ENCODE results near the gene CDCA4. TPM values are rescaled to one million over a fixed set of nuclear protein-coding genes. Genes with fewer than 3 reads are reported as not detected.
"Not testable (repeated sequence)": the region's sequence is repeated elsewhere in the genome, so short reads cannot be mapped to it uniquely, and the experiment has no call there.

Gene CDCA4
- total and polyA plus RNA-seq, 4 experiments from 2014 or later: 17.1 to 20.9 (median 18.9) TPM

GRCh38 chr14:105043641-105044040 is 22.8 kb upstream of the CDCA4 start:
- H3K36me3 Mint-ChIP-seq: peaks cover 0 to 2% of the 10 kb centered on the region in 2 donors
- intact Hi-C loops (cut with micrococcal nuclease): no loop called here
- Histone ChIP-seq H3K27me3 (ENCODE audit: insufficient read depth, low read length) (no peaks in the 10 kb centered on the region), H3K36me3 (ENCODE audit: insufficient read depth, low read length) (no peaks in the 10 kb centered on the region), H3K27ac (ENCODE audit: low read depth, low read length) (no peak overlapping the region), H3K4me3 (ENCODE audit: low read length in 2 of 2) (no peak overlapping the region), H3K9me3 (ENCODE audit: control insufficient read depth in 1 of 2, low read length in 2 of 2) (no peaks in the 10 kb centered on the region), H3K4me1 (ENCODE audit: insufficient read depth, low read length) (peaks cover 9% of the 10 kb centered on the region)
- no peak overlapping the region for H3K4me3 Mint-ChIP-seq
- CTCF ChIA-PET (ENCODE audit: partially characterized antibody): interaction anchor here (0.8 to 9.2 kb wide), 17 partner anchors 10 to 299 kb away, joined by 3 to 162 read pairs (median 5); partner anchors contain the start of genes AHNAK2, CDCA4, CLBA1 and GPR132
- H3K27ac Mint-ChIP-seq: peak overlapping the region in 1 of 7 donors; percentile 44
- POLR2A ChIA-PET (ENCODE audit: partially characterized antibody): interaction anchor here (1.3 to 3.8 kb wide), 4 partner anchors 9 to 69 kb away, joined by 4 to 26 read pairs (median 16); partner anchors contain the start of genes CDCA4 and CLBA1
- H3K27me3 Mint-ChIP-seq: peaks cover 2 to 3% of the 10 kb centered on the region in 2 donors
- H3K9me3 Mint-ChIP-seq: no peaks in the 10 kb centered on the region
- DNase-seq: no peak
- H3K4me1 Mint-ChIP-seq: peaks cover 5 to 14% (median 10%) of the 10 kb centered on the region in 4 donors

GRCh38 chr14:105042813-105043212 is 21.9 kb upstream of the CDCA4 start:
- H3K27me3 Mint-ChIP-seq: peaks cover 2 to 3% of the 10 kb centered on the region in 2 donors
- intact Hi-C loops (cut with micrococcal nuclease): no loop called here
- H3K27me3 ChIP-seq (ENCODE audit: insufficient read depth, low read length): no peaks in the 10 kb centered on the region
- peaks cover 0 to 2% of the 10 kb centered on the region in 2 donors for H3K36me3 Mint-ChIP-seq
- no peak overlapping the region for H3K4me3 ChIP-seq (ENCODE audit: low read length in 2 of 2)
- POLR2A ChIA-PET (ENCODE audit: partially characterized antibody): interaction anchor here (1.3 to 3.8 kb wide), 2 partner anchors 9 to 58 kb away, joined by 4 to 26 read pairs; partner anchors contain the start of gene CLBA1
- DNase-seq: peak in 1 of 5 donors; percentile 21
- H3K4me1 Mint-ChIP-seq: peaks cover 5 to 14% (median 10%) of the 10 kb centered on the region in 4 donors
- H3K27ac Mint-ChIP-seq: no peak overlapping the region
- no peaks in the 10 kb centered on the region for H3K36me3 ChIP-seq (ENCODE audit: insufficient read depth, low read length)
- no peak overlapping the region for H3K27ac ChIP-seq (ENCODE audit: low read depth, low read length)
- H3K9me3 Mint-ChIP-seq: no peaks in the 10 kb centered on the region
- CTCF ChIA-PET (ENCODE audit: partially characterized antibody): interaction anchor here (0.9 to 9.2 kb wide), 6 partner anchors 11 to 299 kb away, joined by 3 to 162 read pairs (median 3); partner anchors contain the start of gene GPR132
- H3K4me3 Mint-ChIP-seq: no peak overlapping the region
- peaks cover 9% of the 10 kb centered on the region for H3K4me1 ChIP-seq (ENCODE audit: insufficient read depth, low read length)
- no peaks in the 10 kb centered on the region for H3K9me3 ChIP-seq (ENCODE audit: control insufficient read depth in 1 of 2, low read length in 2 of 2)

GRCh38 chr14:105041841-105042765 is 21.2 kb upstream of the CDCA4 start:
- ChIA-PET POLR2A (ENCODE audit: partially characterized antibody) (no interaction called here), CTCF (ENCODE audit: partially characterized antibody) (interaction anchor here (1.2 to 9.2 kb wide), 3 partner anchors 12 to 68 kb away, joined by 3 to 162 read pairs (median 7); no protein-coding TSS in a partner anchor)
- peaks cover 2 to 3% of the 10 kb centered on the region in 2 donors for H3K27me3 Mint-ChIP-seq
- no peak overlapping the region for H3K27ac ChIP-seq (ENCODE audit: low read depth, low read length)
- no peak overlapping the region for H3K4me3 Mint-ChIP-seq
- intact Hi-C loops (cut with micrococcal nuclease): no loop called here
- H3K4me3 ChIP-seq (ENCODE audit: low read length in 2 of 2): no peak overlapping the region
- peaks cover 9% of the 10 kb centered on the region for H3K4me1 ChIP-seq (ENCODE audit: insufficient read depth, low read length)
- H3K9me3 ChIP-seq (ENCODE audit: control insufficient read depth in 1 of 2, low read length in 2 of 2): no peaks in the 10 kb centered on the region
- H3K9me3 Mint-ChIP-seq: no peaks in the 10 kb centered on the region
- H3K36me3 ChIP-seq (ENCODE audit: insufficient read depth, low read length): no peaks in the 10 kb centered on the region
- H3K27ac Mint-ChIP-seq: no peak overlapping the region
- peaks cover 5 to 14% (median 10%) of the 10 kb centered on the region in 4 donors for H3K4me1 Mint-ChIP-seq
- peaks cover 0 to 2% of the 10 kb centered on the region in 2 donors for H3K36me3 Mint-ChIP-seq
- no peak for DNase-seq
- no peaks in the 10 kb centered on the region for H3K27me3 ChIP-seq (ENCODE audit: insufficient read depth, low read length)

- no peak overlapping the region for H3K4me3 ChIP-seq (ENCODE audit: low read length in 2 of 2)
- no peaks in the 10 kb centered on the region for H3K36me3 ChIP-seq (ENCODE audit: insufficient read depth, low read length)
- H3K27me3 Mint-ChIP-seq: peaks cover under 1 to 3% of the 10 kb centered on the region in 2 donors
- no peak for DNase-seq
- H3K9me3 ChIP-seq (ENCODE audit: control insufficient read depth in 1 of 2, low read length in 2 of 2): no peaks in the 10 kb centered on the region
- no peaks in the 10 kb centered on the region for H3K9me3 Mint-ChIP-seq
- H3K4me1 ChIP-seq (ENCODE audit: insufficient read depth, low read length): no peaks in the 10 kb centered on the region
- H3K36me3 Mint-ChIP-seq: no peaks in the 10 kb centered on the region
- intact Hi-C loops (cut with micrococcal nuclease): no loop called here
- H3K27ac ChIP-seq (ENCODE audit: low read depth, low read length): no peak overlapping the region
- H3K27ac Mint-ChIP-seq: no peak overlapping the region
- peaks cover 1 to 6% (median 2%) of the 10 kb centered on the region in 4 donors for H3K4me1 Mint-ChIP-seq
- POLR2A ChIA-PET (ENCODE audit: partially characterized antibody): interaction anchor here (0.6 kb wide), 1 partner anchor 35 kb away, joined by 4 read pairs; no protein-coding TSS in a partner anchor
- no peaks in the 10 kb centered on the region for H3K27me3 ChIP-seq (ENCODE audit: insufficient read depth, low read length)
- CTCF ChIA-PET (ENCODE audit: partially characterized antibody): no interaction called here
- no peak overlapping the region for H3K4me3 Mint-ChIP-seq
Observed at GRCh38 chr14:105039458-105040205, 18.7 kb upstream of the CDCA4 start.

GRCh38 chr14:105035616-105036015 is 14.7 kb upstream of the CDCA4 start:
- H3K27ac ChIP-seq (ENCODE audit: low read depth, low read length); H3K27me3 ChIP-seq (ENCODE audit: insufficient read depth, low read length); H3K27me3 Mint-ChIP-seq; H3K36me3 Mint-ChIP-seq; H3K4me3 ChIP-seq (ENCODE audit: low read length in 2 of 2); H3K4me1 ChIP-seq (ENCODE audit: insufficient read depth, low read length); DNase-seq; H3K9me3 ChIP-seq (ENCODE audit: control insufficient read depth in 1 of 2, low read length in 2 of 2); H3K27ac Mint-ChIP-seq; H3K36me3 ChIP-seq (ENCODE audit: insufficient read depth, low read length); H3K9me3 Mint-ChIP-seq; intact Hi-C loops (cut with micrococcal nuclease): not testable (repeated sequence)
- POLR2A ChIA-PET (ENCODE audit: partially characterized antibody): interaction anchor here (0.7 to 3.0 kb wide), 3 partner anchors 10 to 28 kb away, joined by 3 to 10 read pairs (median 3); partner anchors contain the start of gene CDCA4
- H3K4me3 Mint-ChIP-seq: peak overlapping the region in 1 of 8 donors; percentile 25
- CTCF ChIA-PET (ENCODE audit: partially characterized antibody): interaction anchor here (1.0 to 3.3 kb wide), 4 partner anchors 10 to 61 kb away, joined by 3 to 24 read pairs (median 6); no protein-coding TSS in a partner anchor
- H3K4me1 Mint-ChIP-seq: peaks cover 6 to 30% (median 20%) of the 10 kb centered on the region in 4 donors

- intact Hi-C loops (cut with micrococcal nuclease): no loop called here
- Mint-ChIP-seq H3K27me3 (no peaks in the 10 kb centered on the region), H3K4me1 (peaks cover 6 to 32% (median 20%) of the 10 kb centered on the region in 4 donors), H3K9me3 (no peaks in the 10 kb centered on the region), H3K27ac (peak overlapping the region in 5 of 7 donors; percentile 54 to 94 (median 64)), H3K4me3 (peak overlapping the region in 7 of 8 donors; percentile 28 to 94 (median 53)), H3K36me3 (no peaks in the 10 kb centered on the region)
- DNase-seq: no peak
- Histone ChIP-seq H3K9me3 (ENCODE audit: control insufficient read depth in 1 of 2, low read length in 2 of 2) (no peaks in the 10 kb centered on the region), H3K27ac (ENCODE audit: low read depth, low read length) (no peak overlapping the region), H3K4me1 (ENCODE audit: insufficient read depth, low read length) (peaks cover 7% of the 10 kb centered on the region), H3K4me3 (ENCODE audit: low read length in 2 of 2) (no peak overlapping the region), H3K36me3 (ENCODE audit: insufficient read depth, low read length) (no peaks in the 10 kb centered on the region), H3K27me3 (ENCODE audit: insufficient read depth, low read length) (no peaks in the 10 kb centered on the region)
- CTCF ChIA-PET (ENCODE audit: partially characterized antibody): interaction anchor here (1.3 to 3.3 kb wide), 5 partner anchors 9 to 60 kb away, joined by 3 to 24 read pairs (median 9); no protein-coding TSS in a partner anchor
- POLR2A ChIA-PET (ENCODE audit: partially characterized antibody): interaction anchor here (1.1 to 3.0 kb wide), 5 partner anchors 9 to 29 kb away, joined by 3 to 24 read pairs (median 4); partner anchors contain the start of gene CDCA4
Observed at GRCh38 chr14:105034315-105035039, 13.6 kb upstream of the CDCA4 start.

Data from CD4-positive, alpha-beta memory T cell (primary cell).